Body of pancreas (tissue), 4 donors: ENCODE data around the gene PRSS38.

Experiments
- POLR2A ChIP-seq, 3 donors: fragments of 450-650 bp; IDR thresholded peaks; one replicate each; pipeline ENCODE4 v1.6.1; 2016; ENCODE audit warnings: antibody characterized with exemption in 3 of 3, mild to moderate bottlenecking in 2 of 3
- TF ChIP-seq, protein P1 (sequence below), 7 experiments: fragments of 450-650 bp in 4 of 7; fragments of 200-600 bp in 3 of 7; sonication (generic) in 3 of 7; IDR thresholded peaks; one replicate each; pipeline ENCODE4 v1.5.1; 2016 to 2019; ENCODE audit warnings: antibody characterized with exemption in 7 of 7

DNA sequence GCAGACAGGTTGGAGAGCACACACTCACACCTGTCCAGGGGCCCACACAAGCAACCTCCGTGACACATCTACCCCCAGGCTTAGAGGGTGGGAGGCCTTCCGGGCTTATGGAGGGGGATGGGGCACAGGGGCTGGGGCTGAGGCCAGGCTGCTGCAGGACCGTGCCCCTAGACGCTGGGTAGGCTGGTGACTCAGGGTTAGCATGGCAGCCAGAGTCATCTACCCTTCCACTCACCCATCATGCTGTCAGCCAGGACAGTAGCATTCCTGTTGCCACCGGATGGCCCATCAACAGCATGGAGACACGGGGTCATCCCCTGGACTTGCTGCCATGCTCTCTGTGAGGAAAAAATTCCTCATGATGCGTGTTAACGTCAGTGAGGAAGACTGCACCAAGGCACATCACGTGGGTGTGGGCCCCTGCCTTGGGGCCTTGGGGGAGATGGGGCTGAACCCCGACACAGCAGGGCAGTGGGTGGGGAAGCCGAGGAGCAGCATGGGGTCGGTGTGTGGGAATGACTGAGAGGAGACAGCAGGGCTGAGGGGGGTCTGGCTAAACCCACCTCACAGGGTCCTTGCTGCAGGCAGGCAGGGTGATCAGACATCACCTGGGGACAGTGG, 79.5 kb downstream of the PRSS38 start:
- TF ChIP-seq, protein P1, sequence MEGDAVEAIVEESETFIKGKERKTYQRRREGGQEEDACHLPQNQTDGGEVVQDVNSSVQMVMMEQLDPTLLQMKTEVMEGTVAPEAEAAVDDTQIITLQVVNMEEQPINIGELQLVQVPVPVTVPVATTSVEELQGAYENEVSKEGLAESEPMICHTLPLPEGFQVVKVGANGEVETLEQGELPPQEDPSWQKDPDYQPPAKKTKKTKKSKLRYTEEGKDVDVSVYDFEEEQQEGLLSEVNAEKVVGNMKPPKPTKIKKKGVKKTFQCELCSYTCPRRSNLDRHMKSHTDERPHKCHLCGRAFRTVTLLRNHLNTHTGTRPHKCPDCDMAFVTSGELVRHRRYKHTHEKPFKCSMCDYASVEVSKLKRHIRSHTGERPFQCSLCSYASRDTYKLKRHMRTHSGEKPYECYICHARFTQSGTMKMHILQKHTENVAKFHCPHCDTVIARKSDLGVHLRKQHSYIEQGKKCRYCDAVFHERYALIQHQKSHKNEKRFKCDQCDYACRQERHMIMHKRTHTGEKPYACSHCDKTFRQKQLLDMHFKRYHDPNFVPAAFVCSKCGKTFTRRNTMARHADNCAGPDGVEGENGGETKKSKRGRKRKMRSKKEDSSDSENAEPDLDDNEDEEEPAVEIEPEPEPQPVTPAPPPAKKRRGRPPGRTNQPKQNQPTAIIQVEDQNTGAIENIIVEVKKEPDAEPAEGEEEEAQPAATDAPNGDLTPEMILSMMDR (IDR thresholded peaks at IDR 0.05) = no peak
- TF ChIP-seq POLR2A (IDR thresholded peaks at IDR 0.05) = no peak
